Calu3 (cell line): ENCODE measurements around the gene CSTPP1. TPM values are rescaled to one million over a fixed set of nuclear protein-coding genes. Genes with fewer than 3 reads are reported as not detected.

Source experiments
- BruUV-seq: library from RNA; stranded (reverse); fragments of 400-500 nt; replicated peaks from 2 replicates; lab custom pipeline; 2021; lab: Mats Ljungman, UMichigan
- CTCF ChIA-PET: fragments of 300-600 bp; sonication (Branson Sonifier 250); formaldehyde crosslinking; loops from one replicate; lab custom pipeline; 2022; ENCODE audit warnings: antibody characterized with exemption; lab: Charles Lee
- DNase-seq: peaks from one replicate; pipeline ENCODE4 v3.0.0; 2022
- H3K27ac Mint-ChIP-seq: one replicate; pipeline ENCODE4 v1.8.0; 2022; ENCODE audit warnings: mixed read lengths; ENCODE audit not compliant: unreplicated experiment
- H3K27me3 Mint-ChIP-seq: one replicate; pipeline ENCODE4 v1.8.0; 2022; ENCODE audit warnings: mixed read lengths; ENCODE audit not compliant: unreplicated experiment
- H3K36me3 Mint-ChIP-seq: one replicate; pipeline ENCODE4 v1.8.0; 2022; ENCODE audit warnings: mild to moderate bottlenecking, moderate library complexity, mixed read lengths; ENCODE audit not compliant: insufficient read depth, unreplicated experiment
- H3K4me1 Mint-ChIP-seq: one replicate; pipeline ENCODE4 v1.8.0; 2022; ENCODE audit warnings: mild to moderate bottlenecking, low read depth, mixed read lengths; ENCODE audit not compliant: unreplicated experiment
- H3K4me3 Mint-ChIP-seq: one replicate; pipeline ENCODE4 v1.8.0; 2022; ENCODE audit warnings: mild to moderate bottlenecking, low read depth, moderate library complexity, mixed read lengths; ENCODE audit not compliant: unreplicated experiment
- H3K9me3 Mint-ChIP-seq: one replicate; pipeline ENCODE4 v1.8.0; 2022; ENCODE audit warnings: low read depth, mixed read lengths; ENCODE audit not compliant: unreplicated experiment
- CTCF ChIP-seq: fragments of 200-600 bp; IDR thresholded peaks from one replicate; pipeline ENCODE4 v1.8.0; 2022; ENCODE audit warnings: antibody characterized with exemption; ENCODE audit not compliant: unreplicated experiment
- intact Hi-C: fragments of 100-400 bp; cut with micrococcal nuclease; formaldehyde crosslinking; loops from one replicate; pipeline ENCODE4 v1.10.0; 2022; ENCODE audit not compliant: unreplicated experiment
- total RNA-seq: library from RNA; stranded (reverse); gene quantifications from 2 replicates; pipeline ENCODE4 v1.2.3, GENCODE V29; 2022

CSTPP1 gene
- total RNA-seq, 1 experiment from 2014 or later = 23.2 TPM

DNA sequence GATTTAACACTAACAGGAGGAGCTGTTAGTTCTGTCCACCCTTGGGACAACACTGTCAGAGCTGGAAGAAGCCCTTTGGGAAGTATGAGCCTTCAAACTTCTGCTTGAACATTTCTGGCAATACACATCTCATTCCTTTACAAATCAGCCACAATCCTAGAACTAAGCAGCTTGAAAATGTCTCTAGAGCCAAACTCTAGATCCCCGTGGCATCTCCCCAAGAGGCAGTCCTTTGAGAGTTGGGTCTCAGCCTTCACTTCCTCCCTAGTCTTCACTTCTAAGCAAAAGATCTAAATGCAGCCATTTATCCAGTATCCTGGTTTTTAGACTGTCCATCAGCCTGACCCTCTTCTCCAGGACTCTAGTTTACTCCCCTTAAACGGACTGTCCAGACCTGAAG lies 213.2 kb downstream of the CSTPP1 start:
- Mint-ChIP-seq H3K4me1 (no peaks in the 10 kb centered on the region), H3K27me3 (no peaks in the 10 kb centered on the region), H3K9me3 (no peaks in the 10 kb centered on the region), H3K36me3 (peaks cover 9% of the 10 kb centered on the region), H3K4me3 (no peak overlapping the region), H3K27ac (no peak overlapping the region)
- TF ChIP-seq CTCF = no peak
- CTCF ChIA-PET = interaction anchor here (0.5 to 0.6 kb wide), 2 partner anchors 103 to 552 kb away, joined by 3 to 6 read pairs; no protein-coding TSS in a partner anchor
- intact Hi-C loops = no loop called here
- DNase-seq = no peak
- BruUV-seq = no TSS peak

GRCh38 chr11:47152126-47152952 lies 215.8 kb downstream of the CSTPP1 start:
- H3K4me1 Mint-ChIP-seq = no peaks in the 10 kb centered on the region
- no peaks in the 10 kb centered on the region for H3K27me3 Mint-ChIP-seq
- CTCF ChIA-PET = interaction anchor here (0.6 to 1.6 kb wide), 13 partner anchors 26 to 433 kb away, joined by 3 to 9 read pairs (median 4); no protein-coding TSS in a partner anchor
- no peak for DNase-seq
- no peak overlapping the region for H3K4me3 Mint-ChIP-seq
- H3K36me3 Mint-ChIP-seq = peaks cover 9% of the 10 kb centered on the region
- H3K27ac Mint-ChIP-seq = no peak overlapping the region
- intact Hi-C loops = no loop called here
- no peaks in the 10 kb centered on the region for H3K9me3 Mint-ChIP-seq
- BruUV-seq = no TSS peak
- TF ChIP-seq CTCF = no peak

DNA sequence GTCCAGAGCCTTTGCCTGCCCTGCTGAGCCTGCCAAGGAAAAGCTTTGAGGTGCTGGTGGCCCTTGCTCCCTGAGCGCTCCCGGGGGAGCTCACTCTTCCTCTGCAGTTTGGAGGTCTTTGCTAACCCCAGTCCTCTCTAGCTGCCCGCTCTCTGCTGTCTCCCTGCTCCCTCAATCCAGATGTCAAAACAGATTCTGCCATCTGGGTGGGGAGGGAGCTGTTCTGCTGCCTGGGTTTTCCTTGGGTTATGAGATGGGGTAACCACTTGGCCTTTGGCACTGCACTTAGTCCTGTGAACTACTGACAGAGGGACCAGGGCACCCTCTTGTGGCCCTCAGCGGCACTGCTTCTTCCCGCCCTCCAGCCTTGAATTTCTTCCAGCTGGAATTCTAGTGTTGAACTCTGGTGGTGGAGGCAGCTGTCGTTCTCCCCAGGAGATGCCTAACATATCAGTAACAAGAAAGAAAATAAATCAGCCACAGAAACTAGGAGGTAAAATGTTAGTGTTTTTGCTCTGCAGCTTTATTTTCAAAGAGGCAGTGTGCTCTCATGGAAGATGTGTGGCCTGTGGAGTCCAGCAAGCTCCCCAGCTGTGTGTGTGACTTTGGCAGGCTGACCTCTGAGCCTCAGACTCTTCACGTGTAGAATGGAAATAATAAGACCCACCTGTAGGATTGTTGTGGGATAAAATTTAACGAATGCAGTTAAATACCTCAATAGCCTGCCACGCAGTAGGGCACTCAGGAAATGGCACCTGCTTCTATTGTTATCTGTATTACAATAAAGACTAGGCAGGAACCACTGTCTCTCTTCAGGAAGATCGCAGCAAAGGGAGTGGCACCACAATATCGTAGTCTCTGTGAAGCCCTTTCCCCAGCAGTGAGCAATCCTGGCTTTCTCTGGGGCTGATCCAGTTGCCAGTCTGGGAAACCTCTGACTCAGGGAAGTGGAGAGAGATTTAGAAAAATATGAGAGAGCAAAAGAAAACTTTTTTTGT lies 216.7 kb downstream of the CSTPP1 start:
- DNase-seq = peak; percentile 86
- BruUV-seq = no TSS peak
- Mint-ChIP-seq H3K27me3 (no peaks in the 10 kb centered on the region), H3K4me1 (no peaks in the 10 kb centered on the region), H3K36me3 (peaks cover 14% of the 10 kb centered on the region), H3K9me3 (no peaks in the 10 kb centered on the region), H3K4me3 (no peak overlapping the region), H3K27ac (peak overlapping the region; percentile 16)
- intact Hi-C loops = loop anchor here (1.0 kb wide), 1 partner anchor 264 kb away; no protein-coding TSS in a partner anchor
- CTCF ChIA-PET = interaction anchor here (0.5 to 1.6 kb wide), 17 partner anchors 11 to 434 kb away, joined by 3 to 9 read pairs (median 4); no protein-coding TSS in a partner anchor
- TF ChIP-seq CTCF = peak; percentile 95
